SK-N-SH (cell line): ENCODE results near the gene MAP1LC3B.

Source experiments
- EP300 ChIP-seq, 2 experiments: IDR thresholded peaks; 2 replicates each; pipeline versions ENCODE4 v1.4.0 to v1.6.1; 2012; ENCODE audit warnings: borderline replicate concordance in 1 of 2, low read depth in 1 of 2, low read length in 1 of 2
- MXI1 ChIP-seq: IDR thresholded peaks from 2 replicates; pipeline ENCODE4 v1.6.1; 2012; ENCODE audit warnings: mild to moderate bottlenecking, low read depth, low read length, improper control_type of control experiment
- NFIC ChIP-seq: IDR thresholded peaks from 2 replicates; pipeline ENCODE4 v1.4.0; 2012; ENCODE audit warnings: borderline replicate concordance
- PBX3 ChIP-seq: IDR thresholded peaks from 2 replicates; pipeline ENCODE4; 2012
- POLR2AphosphoS5 ChIP-seq: IDR thresholded peaks from 2 replicates; pipeline ENCODE4 v1.6.1; 2012; ENCODE audit warnings: low read depth, low read length
- REST ChIP-seq: IDR thresholded peaks from 2 replicates; pipeline ENCODE4 v1.6.1; 2012; ENCODE audit warnings: mild to moderate bottlenecking, low read depth, low read length, moderate library complexity
- SIN3A ChIP-seq: IDR thresholded peaks from 2 replicates; pipeline ENCODE4 v1.6.1; 2012; ENCODE audit warnings: low read depth, mild to moderate bottlenecking, low read length, moderate library complexity, borderline replicate concordance
- TAF1 ChIP-seq: IDR thresholded peaks from 2 replicates; pipeline ENCODE4 v1.6.1; 2012; ENCODE audit warnings: low read depth, mild to moderate bottlenecking, low read length, moderate library complexity, borderline replicate concordance
- USF2 ChIP-seq: fragments of 150-350 bp; IDR thresholded peaks from 2 replicates; pipeline ENCODE4 v1.6.1; 2017; ENCODE audit warnings: antibody characterized with exemption, low read length, low read depth, borderline replicate concordance
- YY1 ChIP-seq: IDR thresholded peaks from 2 replicates; pipeline ENCODE4 v1.4.0; 2012; ENCODE audit warnings: low read depth, mild to moderate bottlenecking
- TF ChIP-seq, protein P1 (sequence below): fragments of 200-600 bp; sonication (generic); IDR thresholded peaks from 2 replicates; pipeline ENCODE4 v1.6.1; 2017; ENCODE audit warnings: antibody characterized with exemption, mild to moderate bottlenecking, moderate library complexity
- TF ChIP-seq, protein P2 (sequence below): IDR thresholded peaks from 2 replicates; pipeline ENCODE4 v1.4.0; 2012; ENCODE audit warnings: low read depth, borderline replicate concordance

DNA sequence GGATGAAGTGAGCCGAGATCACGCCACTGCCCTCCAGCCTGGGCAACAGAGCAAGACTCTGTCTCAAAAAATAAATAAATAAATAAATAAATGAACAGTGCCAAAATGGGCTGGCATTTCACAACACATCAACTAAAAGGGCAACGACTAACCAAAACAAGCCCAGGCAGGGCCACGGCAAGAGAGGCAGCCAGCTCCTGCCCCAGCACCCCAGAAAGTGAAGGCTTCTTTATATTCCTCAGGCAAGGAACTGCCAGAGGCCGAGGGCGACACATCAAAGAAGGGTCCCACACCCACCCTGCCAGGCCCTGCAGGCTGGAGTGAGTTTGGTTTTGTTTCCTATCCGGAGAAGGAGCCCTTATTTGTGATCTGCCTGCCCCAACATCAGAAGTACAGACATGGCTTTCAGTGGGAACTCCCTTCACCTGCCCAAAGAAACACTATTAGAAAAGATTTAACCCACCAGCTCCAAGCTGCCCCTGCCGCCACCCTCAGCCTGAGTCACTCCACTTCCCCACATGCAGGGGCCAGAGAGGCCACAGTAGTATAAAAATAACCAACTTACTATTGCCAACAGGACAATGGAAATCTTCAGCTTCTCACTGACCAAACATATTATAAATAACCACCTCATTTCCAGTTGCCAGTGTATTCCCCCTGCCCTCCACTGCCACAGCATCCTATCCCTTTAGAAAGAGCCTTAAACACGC, 16.6 kb upstream of the MAP1LC3B start:
- TF ChIP-seq YY1 (no peak), MXI1 (no peak), TAF1 (no peak), USF2 (no peak), EP300 (IDR thresholded peaks at IDR 0.05; ENCODE audit: borderline replicate concordance in 1 of 2, low read depth in 1 of 2, low read length in 1 of 2) (no peak), SIN3A (no peak), POLR2AphosphoS5 (no peak), PBX3 (no peak), NFIC (no peak), REST (no peak)
- TF ChIP-seq, protein P1, sequence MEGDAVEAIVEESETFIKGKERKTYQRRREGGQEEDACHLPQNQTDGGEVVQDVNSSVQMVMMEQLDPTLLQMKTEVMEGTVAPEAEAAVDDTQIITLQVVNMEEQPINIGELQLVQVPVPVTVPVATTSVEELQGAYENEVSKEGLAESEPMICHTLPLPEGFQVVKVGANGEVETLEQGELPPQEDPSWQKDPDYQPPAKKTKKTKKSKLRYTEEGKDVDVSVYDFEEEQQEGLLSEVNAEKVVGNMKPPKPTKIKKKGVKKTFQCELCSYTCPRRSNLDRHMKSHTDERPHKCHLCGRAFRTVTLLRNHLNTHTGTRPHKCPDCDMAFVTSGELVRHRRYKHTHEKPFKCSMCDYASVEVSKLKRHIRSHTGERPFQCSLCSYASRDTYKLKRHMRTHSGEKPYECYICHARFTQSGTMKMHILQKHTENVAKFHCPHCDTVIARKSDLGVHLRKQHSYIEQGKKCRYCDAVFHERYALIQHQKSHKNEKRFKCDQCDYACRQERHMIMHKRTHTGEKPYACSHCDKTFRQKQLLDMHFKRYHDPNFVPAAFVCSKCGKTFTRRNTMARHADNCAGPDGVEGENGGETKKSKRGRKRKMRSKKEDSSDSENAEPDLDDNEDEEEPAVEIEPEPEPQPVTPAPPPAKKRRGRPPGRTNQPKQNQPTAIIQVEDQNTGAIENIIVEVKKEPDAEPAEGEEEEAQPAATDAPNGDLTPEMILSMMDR = no peak
- TF ChIP-seq, protein P2, sequence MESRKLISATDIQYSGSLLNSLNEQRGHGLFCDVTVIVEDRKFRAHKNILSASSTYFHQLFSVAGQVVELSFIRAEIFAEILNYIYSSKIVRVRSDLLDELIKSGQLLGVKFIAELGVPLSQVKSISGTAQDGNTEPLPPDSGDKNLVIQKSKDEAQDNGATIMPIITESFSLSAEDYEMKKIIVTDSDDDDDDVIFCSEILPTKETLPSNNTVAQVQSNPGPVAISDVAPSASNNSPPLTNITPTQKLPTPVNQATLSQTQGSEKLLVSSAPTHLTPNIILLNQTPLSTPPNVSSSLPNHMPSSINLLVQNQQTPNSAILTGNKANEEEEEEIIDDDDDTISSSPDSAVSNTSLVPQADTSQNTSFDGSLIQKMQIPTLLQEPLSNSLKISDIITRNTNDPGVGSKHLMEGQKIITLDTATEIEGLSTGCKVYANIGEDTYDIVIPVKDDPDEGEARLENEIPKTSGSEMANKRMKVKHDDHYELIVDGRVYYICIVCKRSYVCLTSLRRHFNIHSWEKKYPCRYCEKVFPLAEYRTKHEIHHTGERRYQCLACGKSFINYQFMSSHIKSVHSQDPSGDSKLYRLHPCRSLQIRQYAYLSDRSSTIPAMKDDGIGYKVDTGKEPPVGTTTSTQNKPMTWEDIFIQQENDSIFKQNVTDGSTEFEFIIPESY = no peak
